PC-9 (cell line): ENCODE results near the gene FGF10. TPM values are rescaled to one million over a fixed set of nuclear protein-coding genes. Genes with fewer than 3 reads are reported as not detected.

ENCODE experiments used
- BruUV-seq: library from RNA; stranded (reverse); fragments of 400-500 nt; replicated peaks from 2 replicates; lab custom pipeline; 2021; lab: Mats Ljungman, UMichigan
- CTCF ChIA-PET: fragments of 300-600 bp; sonication (Branson Sonifier 250); formaldehyde crosslinking; loops from one replicate; lab custom pipeline; 2022; ENCODE audit warnings: antibody characterized with exemption; lab: Charles Lee
- POLR2A ChIA-PET: fragments of 300-600 bp; sonication (Branson Sonifier 250); formaldehyde crosslinking; loops from one replicate; lab custom pipeline; 2022; ENCODE audit warnings: antibody characterized with exemption; ENCODE audit not compliant: unreplicated experiment; lab: Charles Lee
- DNase-seq, 2 experiments: peaks; one replicate each; pipeline versions ENCODE4 v3.0.0 to v3.0.0-alpha.2; 2015 to 2022; ENCODE audit warnings: mixed read lengths in 1 of 2
- H2AFZ ChIP-seq: fragments of 200-600 bp; sonication (generic); 2 replicates; pipeline ENCODE4 v1.8.1; 2017; ENCODE audit warnings: antibody characterized with exemption
- H3F3A ChIP-seq: fragments of 200-600 bp; sonication (generic); 2 replicates; pipeline ENCODE4 v1.8.1; 2017; ENCODE audit warnings: antibody characterized with exemption, mild to moderate bottlenecking, low read depth; ENCODE audit not compliant: insufficient read depth
- H3K27ac ChIP-seq: fragments of 200-600 bp; sonication (generic); 2 replicates; pipeline ENCODE4 v1.6.1; 2016; ENCODE audit warnings: mixed run types
- H3K27me3 ChIP-seq: fragments of 200-600 bp; sonication (generic); 2 replicates; pipeline ENCODE4 v1.6.1; 2016; ENCODE audit warnings: low read depth, mixed run types; ENCODE audit not compliant: insufficient read depth
- H3K36me3 ChIP-seq: fragments of 200-600 bp; sonication (generic); 2 replicates; pipeline ENCODE4 v1.6.1; 2016; ENCODE audit warnings: low read depth, mixed run types
- H3K4me1 ChIP-seq: fragments of 200-600 bp; sonication (generic); replicated peaks from 2 replicates; pipeline ENCODE4 v1.6.1; 2016; ENCODE audit warnings: mixed run types; ENCODE audit not compliant: insufficient read depth
- H3K4me2 ChIP-seq: fragments of 200-600 bp; sonication (generic); 2 replicates; pipeline ENCODE4 v1.6.1; 2017; ENCODE audit warnings: mixed run types
- H3K4me3 ChIP-seq: fragments of 200-600 bp; sonication (generic); 2 replicates; pipeline ENCODE4 v1.6.1; 2016; ENCODE audit warnings: mixed run types
- H3K79me2 ChIP-seq: fragments of 200-600 bp; sonication (generic); 2 replicates; pipeline ENCODE4 v1.6.1; 2017; ENCODE audit warnings: low read depth, mixed run types
- H3K9me2 ChIP-seq: fragments of 200-600 bp; sonication (generic); 2 replicates; pipeline ENCODE4 v1.8.1; 2017; ENCODE audit warnings: mild to moderate bottlenecking; ENCODE audit not compliant: insufficient read depth
- H3K9me3 ChIP-seq: fragments of 200-600 bp; sonication (generic); 2 replicates; pipeline ENCODE4 v1.8.1; 2016; ENCODE audit warnings: low read depth; ENCODE audit not compliant: insufficient read depth
- H4K20me1 ChIP-seq: fragments of 200-600 bp; sonication (generic); 2 replicates; pipeline ENCODE4 v1.8.1; 2017; ENCODE audit not compliant: insufficient read depth
- CTCF ChIP-seq: fragments of 200-600 bp; sonication (generic); conservative IDR thresholded peaks from 2 replicates; pipeline ENCODE4 v1.6.1; 2017; ENCODE audit warnings: mixed run types, antibody characterized with exemption, mild to moderate bottlenecking, moderate library complexity
- EZH2 ChIP-seq: fragments of 200-600 bp; sonication (generic); IDR thresholded peaks from 2 replicates; pipeline ENCODE4 v1.8.0; 2017; ENCODE audit warnings: antibody characterized with exemption, low read depth
- intact Hi-C: fragments of 100-400 bp; cut with micrococcal nuclease; formaldehyde crosslinking; loops from one replicate; pipeline ENCODE4 v1.10.0; 2022; ENCODE audit not compliant: unreplicated experiment
- total RNA-seq: library from RNA; stranded (reverse); gene quantifications from 2 replicates; pipeline ENCODE4 v1.2.3, GENCODE V29; 2021

FGF10 gene
- total RNA-seq, 1 experiment from 2014 or later: not detected

DNA sequence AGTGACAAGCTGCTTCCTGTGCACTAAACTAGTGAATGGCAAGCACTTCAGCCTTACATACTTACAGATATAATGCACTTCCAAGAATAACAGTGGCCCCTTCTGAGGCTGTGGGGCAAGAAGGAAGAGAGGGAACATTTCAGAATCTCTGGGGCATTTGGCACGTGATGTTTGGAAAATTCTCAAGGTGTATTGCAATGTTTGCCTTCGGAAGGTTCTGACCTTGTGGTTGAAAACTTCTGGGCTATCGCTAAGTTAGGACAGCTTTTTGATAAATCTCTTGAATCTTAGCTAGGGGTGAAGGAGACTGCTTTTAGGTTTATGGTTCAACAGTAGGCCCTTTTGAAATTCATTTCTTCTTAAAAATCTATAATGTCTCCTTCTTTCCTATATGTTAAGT lies 7.1 kb upstream of the FGF10 start:
- H3K79me2 ChIP-seq: no peaks in the 10 kb centered on the region
- DNase-seq: no peak
- no peak overlapping the region for H3K4me2 ChIP-seq
- no peaks in the 10 kb centered on the region for H3K4me1 ChIP-seq
- H3F3A ChIP-seq: no peaks in the 10 kb centered on the region
- no peaks in the 10 kb centered on the region for H3K9me3 ChIP-seq
- no peak for TF ChIP-seq EZH2
- no peak for TF ChIP-seq CTCF
- no peaks in the 10 kb centered on the region for H3K9me2 ChIP-seq
- ChIA-PET CTCF (interaction anchor here (0.7 kb wide), 1 partner anchor 26 kb away, joined by 3 read pairs; no protein-coding TSS in a partner anchor), POLR2A (no interaction called here)
- no peak overlapping the region for H3K4me3 ChIP-seq
- H3K36me3 ChIP-seq: no peaks in the 10 kb centered on the region
- intact Hi-C loops: no loop called here
- peaks cover 4% of the 10 kb centered on the region for H3K27me3 ChIP-seq
- H4K20me1 ChIP-seq: no peaks in the 10 kb centered on the region
- no TSS peak for BruUV-seq
- H2AFZ ChIP-seq: no peak overlapping the region
- no peak overlapping the region for H3K27ac ChIP-seq

DNA sequence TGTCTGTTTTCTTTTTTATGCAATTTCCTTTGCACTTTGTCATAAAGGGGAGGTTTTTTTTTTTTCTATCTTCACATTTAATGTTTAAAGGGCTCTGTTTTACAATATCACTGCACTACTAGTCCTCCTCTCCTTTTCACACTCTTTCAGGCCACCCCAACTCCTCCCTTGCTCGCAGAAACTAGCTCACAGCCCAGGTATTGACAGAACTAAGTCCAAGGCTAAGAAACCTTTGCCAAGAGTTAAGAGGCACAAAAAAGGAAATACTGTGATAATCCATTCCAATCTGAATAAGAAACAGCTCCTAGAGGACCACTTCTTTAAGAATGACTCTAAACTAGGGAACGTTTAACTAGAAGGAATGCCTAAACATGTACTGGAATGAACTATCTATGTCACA lies 1.1 kb upstream of the FGF10 start:
- H3K79me2 ChIP-seq: no peaks in the 10 kb centered on the region
- H3K27me3 ChIP-seq: peaks cover 45% of the 10 kb centered on the region
- H3K4me3 ChIP-seq: no peak overlapping the region
- H4K20me1 ChIP-seq: no peaks in the 10 kb centered on the region
- H2AFZ ChIP-seq: no peak overlapping the region
- H3K4me2 ChIP-seq: no peak overlapping the region
- no TSS peak for BruUV-seq
- no peaks in the 10 kb centered on the region for H3K9me3 ChIP-seq
- ChIA-PET POLR2A (no interaction called here), CTCF (no interaction called here)
- no peaks in the 10 kb centered on the region for H3K4me1 ChIP-seq
- no peak overlapping the region for H3K27ac ChIP-seq
- TF ChIP-seq CTCF (no peak), EZH2 (no peak)
- no peaks in the 10 kb centered on the region for H3K36me3 ChIP-seq
- intact Hi-C loops: no loop called here
- H3F3A ChIP-seq: no peaks in the 10 kb centered on the region
- no peak for DNase-seq
- H3K9me2 ChIP-seq: no peaks in the 10 kb centered on the region

GRCh38 chr5:44389823-44390143 lies 563 bp upstream of the FGF10 start:
- no peak for DNase-seq
- Histone ChIP-seq H4K20me1 (no peaks in the 10 kb centered on the region), H3K4me1 (no peaks in the 10 kb centered on the region), H3K36me3 (no peaks in the 10 kb centered on the region), H3K9me2 (no peaks in the 10 kb centered on the region), H3K27ac (no peak overlapping the region), H2AFZ (no peak overlapping the region), H3K4me3 (no peak overlapping the region), H3K9me3 (no peaks in the 10 kb centered on the region), H3K27me3 (peaks cover 45% of the 10 kb centered on the region), H3K4me2 (peak overlapping the region; percentile 33), H3F3A (no peaks in the 10 kb centered on the region), H3K79me2 (no peaks in the 10 kb centered on the region)
- ChIA-PET POLR2A (no interaction called here), CTCF (no interaction called here)
- no peak for TF ChIP-seq CTCF
- TF ChIP-seq EZH2: no peak
- BruUV-seq: no TSS peak
- intact Hi-C loops: loop anchor here (2.0 kb wide), 1 partner anchor 37 kb away; no protein-coding TSS in a partner anchor
